ENCODE measurements around the gene LRFN2. TPM values are rescaled to one million over a fixed set of nuclear protein-coding genes. Genes with fewer than 3 reads are reported as not detected.

The LRFN2 gene
- total and polyA plus RNA-seq, 2 of the 8 experiments (the other 6 are each of a cell fraction or from before 2014, with no cell fraction given): 2.3 TPM

GRCh38 chr6:40540790-40541189 lies 46.4 kb downstream of the LRFN2 start (continued):
- no peak for TF ChIP-seq EZH2 (IDR thresholded peaks at IDR 0.05; ENCODE audit: low read depth, low read length, severe bottlenecking)
- no peak for TF ChIP-seq SRF (IDR thresholded peaks at IDR 0.05; ENCODE audit: low read depth, low read length)
- no peak for TF ChIP-seq JUND (IDR thresholded peaks at IDR 0.05; ENCODE audit: low read length)
- no peak for TF ChIP-seq RAD21 (IDR thresholded peaks at IDR 0.05 in 1 of 2, conservative IDR thresholded peaks at IDR 0.05 in 1 of 2; ENCODE audit: low read depth in 2 of 2, low read length in 2 of 2)
- TF ChIP-seq TAF1 (IDR thresholded peaks at IDR 0.05; ENCODE audit: low read depth, low read length): no peak

Data from H1 (cell line).